KMS-11 (cell line): ENCODE data around the gene ADAMTS2.

Source experiments
- H2AFZ ChIP-seq: fragments of 200-600 bp; sonication (generic); 2 replicates; pipeline ENCODE4 v1.6.1; 2016; ENCODE audit warnings: antibody characterized with exemption, mixed run types, low read depth
- H3K27ac ChIP-seq: fragments of 200-600 bp; sonication (generic); 2 replicates; pipeline ENCODE4 v1.6.1; 2016; ENCODE audit warnings: mild to moderate bottlenecking, mixed run types
- H3K27me3 ChIP-seq: fragments of 200-600 bp; sonication (generic); 2 replicates; pipeline ENCODE4 v1.6.1; 2017; ENCODE audit warnings: mild to moderate bottlenecking, low read depth, mixed run types, moderate library complexity; ENCODE audit not compliant: insufficient read depth
- H3K36me3 ChIP-seq: fragments of 200-600 bp; sonication (generic); 2 replicates; pipeline ENCODE4 v1.6.1; 2017; ENCODE audit warnings: mild to moderate bottlenecking, mixed run types; ENCODE audit not compliant: insufficient read depth
- H3K4me1 ChIP-seq: fragments of 200-600 bp; sonication (generic); 2 replicates; pipeline ENCODE4 v1.6.1; 2016; ENCODE audit warnings: mild to moderate bottlenecking, low read depth, mixed run types; ENCODE audit not compliant: poor library complexity, severe bottlenecking
- H3K4me2 ChIP-seq: fragments of 200-600 bp; sonication (generic); 2 replicates; pipeline ENCODE4 v1.7.0; 2016; ENCODE audit warnings: mild to moderate bottlenecking, mixed run types
- H3K4me3 ChIP-seq: fragments of 200-600 bp; sonication (generic); IDR thresholded peaks from 2 replicates; pipeline ENCODE4 v1.6.1; 2017; ENCODE audit warnings: low read depth, low read length, mixed read lengths; ENCODE audit not compliant: insufficient read depth
- H3K79me2 ChIP-seq: fragments of 200-600 bp; sonication (generic); 2 replicates; pipeline ENCODE4 v1.6.1; 2016; ENCODE audit warnings: low read depth, mixed run types; ENCODE audit not compliant: insufficient read depth
- H3K9ac ChIP-seq: fragments of 200-600 bp; sonication (generic); 2 replicates; pipeline ENCODE4 v1.6.1; 2016; ENCODE audit warnings: mild to moderate bottlenecking, mixed run types
- H4K20me1 ChIP-seq: fragments of 200-600 bp; sonication (generic); 2 replicates; pipeline ENCODE4 v1.6.1; 2016; ENCODE audit warnings: mild to moderate bottlenecking, mixed run types; ENCODE audit not compliant: insufficient read depth
- TF ChIP-seq, protein P1 (sequence below): fragments of 200-600 bp; sonication (generic); conservative IDR thresholded peaks from 2 replicates; pipeline ENCODE4 v1.6.1; 2017; ENCODE audit warnings: low read depth, mild to moderate bottlenecking, antibody characterized with exemption, low read length, moderate library complexity, mixed read lengths

The ADAMTS2 gene

GRCh38 chr5:179242676-179243075 lies 102.6 kb downstream of the ADAMTS2 start:
- no peaks in the 10 kb centered on the region for H3K79me2 ChIP-seq
- TF ChIP-seq, protein P1, sequence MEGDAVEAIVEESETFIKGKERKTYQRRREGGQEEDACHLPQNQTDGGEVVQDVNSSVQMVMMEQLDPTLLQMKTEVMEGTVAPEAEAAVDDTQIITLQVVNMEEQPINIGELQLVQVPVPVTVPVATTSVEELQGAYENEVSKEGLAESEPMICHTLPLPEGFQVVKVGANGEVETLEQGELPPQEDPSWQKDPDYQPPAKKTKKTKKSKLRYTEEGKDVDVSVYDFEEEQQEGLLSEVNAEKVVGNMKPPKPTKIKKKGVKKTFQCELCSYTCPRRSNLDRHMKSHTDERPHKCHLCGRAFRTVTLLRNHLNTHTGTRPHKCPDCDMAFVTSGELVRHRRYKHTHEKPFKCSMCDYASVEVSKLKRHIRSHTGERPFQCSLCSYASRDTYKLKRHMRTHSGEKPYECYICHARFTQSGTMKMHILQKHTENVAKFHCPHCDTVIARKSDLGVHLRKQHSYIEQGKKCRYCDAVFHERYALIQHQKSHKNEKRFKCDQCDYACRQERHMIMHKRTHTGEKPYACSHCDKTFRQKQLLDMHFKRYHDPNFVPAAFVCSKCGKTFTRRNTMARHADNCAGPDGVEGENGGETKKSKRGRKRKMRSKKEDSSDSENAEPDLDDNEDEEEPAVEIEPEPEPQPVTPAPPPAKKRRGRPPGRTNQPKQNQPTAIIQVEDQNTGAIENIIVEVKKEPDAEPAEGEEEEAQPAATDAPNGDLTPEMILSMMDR = no peak
- H3K4me2 ChIP-seq = no peak overlapping the region
- no peak overlapping the region for H3K4me3 ChIP-seq
- no peak overlapping the region for H3K27ac ChIP-seq
- H2AFZ ChIP-seq = no peak overlapping the region
- H3K36me3 ChIP-seq = no peaks in the 10 kb centered on the region
- H3K4me1 ChIP-seq = no peaks in the 10 kb centered on the region
- no peaks in the 10 kb centered on the region for H3K27me3 ChIP-seq
- H3K9ac ChIP-seq = no peak overlapping the region
- no peaks in the 10 kb centered on the region for H4K20me1 ChIP-seq

- no peak overlapping the region for H3K4me3 ChIP-seq
- no peaks in the 10 kb centered on the region for H3K36me3 ChIP-seq
- no peaks in the 10 kb centered on the region for H4K20me1 ChIP-seq
- no peaks in the 10 kb centered on the region for H3K79me2 ChIP-seq
- H3K27ac ChIP-seq = no peak overlapping the region
- no peak overlapping the region for H3K4me2 ChIP-seq
- no peaks in the 10 kb centered on the region for H3K27me3 ChIP-seq
- no peak overlapping the region for H3K9ac ChIP-seq
- TF ChIP-seq, protein P1 = no peak
- H2AFZ ChIP-seq = no peak overlapping the region
- H3K4me1 ChIP-seq = no peaks in the 10 kb centered on the region
Measured at GRCh38 chr5:179241764-179242370, 103.4 kb downstream of the ADAMTS2 start.

GRCh38 chr5:179241175-179241574 lies 104.1 kb downstream of the ADAMTS2 start:
- no peak overlapping the region for H2AFZ ChIP-seq
- H3K9ac ChIP-seq = no peak overlapping the region
- no peaks in the 10 kb centered on the region for H3K4me1 ChIP-seq
- no peak overlapping the region for H3K27ac ChIP-seq
- H4K20me1 ChIP-seq = no peaks in the 10 kb centered on the region
- TF ChIP-seq, protein P1 = no peak
- H3K27me3 ChIP-seq = no peaks in the 10 kb centered on the region
- no peak overlapping the region for H3K4me3 ChIP-seq
- no peaks in the 10 kb centered on the region for H3K36me3 ChIP-seq
- no peaks in the 10 kb centered on the region for H3K79me2 ChIP-seq
- no peak overlapping the region for H3K4me2 ChIP-seq

- Histone ChIP-seq H3K4me1 (no peaks in the 10 kb centered on the region), H3K9ac (no peak overlapping the region), H3K36me3 (no peaks in the 10 kb centered on the region), H3K79me2 (no peaks in the 10 kb centered on the region), H2AFZ (no peak overlapping the region), H4K20me1 (no peaks in the 10 kb centered on the region), H3K4me2 (no peak overlapping the region), H3K27ac (no peak overlapping the region), H3K27me3 (no peaks in the 10 kb centered on the region), H3K4me3 (no peak overlapping the region)
- TF ChIP-seq, protein P1 = no peak
Measured at GRCh38 chr5:179240561-179240960, 104.7 kb downstream of the ADAMTS2 start.
